Measurements from ENCODE around the gene DUT.

DNA sequence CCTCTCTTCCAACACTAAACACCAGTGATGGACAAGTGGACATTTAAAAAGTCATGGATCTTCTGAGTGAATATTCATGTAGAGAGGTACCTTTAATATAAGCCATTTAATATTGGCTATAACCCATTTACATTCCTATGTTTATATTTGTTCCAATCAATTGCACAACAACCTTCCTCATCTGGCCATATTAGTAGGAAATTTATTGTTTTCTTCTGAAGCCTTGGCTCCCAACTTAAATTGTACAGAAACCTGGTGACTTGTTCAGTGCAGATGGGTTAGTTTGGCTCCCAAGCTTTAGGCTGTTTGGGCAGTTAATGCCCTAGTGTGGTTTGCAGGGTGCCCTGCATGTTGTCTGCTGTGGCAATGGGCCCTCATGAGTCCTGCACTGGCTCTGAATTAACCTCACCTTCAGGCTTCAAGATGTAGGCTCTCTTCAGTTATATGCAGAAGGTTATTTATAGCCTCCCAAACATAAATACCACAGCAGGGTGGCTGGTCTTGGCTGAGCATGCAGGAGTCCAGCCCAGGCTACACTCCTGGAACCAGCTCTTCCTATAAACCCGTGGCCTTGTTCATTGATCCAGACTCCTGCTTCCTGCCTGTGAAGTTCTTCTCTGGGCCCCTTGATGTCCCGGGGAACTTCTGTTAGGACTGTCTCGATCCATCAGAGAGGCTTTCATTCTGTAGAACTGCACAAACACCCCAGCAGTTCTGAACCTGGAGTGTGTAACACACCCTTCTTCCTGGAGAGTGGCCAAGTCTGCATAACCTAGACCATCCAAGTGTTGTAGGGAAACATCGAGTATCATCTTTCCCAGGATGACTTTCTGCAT is 57.0 kb downstream of the DUT start:
- no peak for TF ChIP-seq CTCF (IDR thresholded peaks at IDR 0.05)
- no peak for TF ChIP-seq POLR2A (IDR thresholded peaks at IDR 0.05)

Data from thyroid gland (tissue), 4 donors.